Mesendoderm (in vitro differentiated cells): ENCODE data around the gene MZT1. TPM values are rescaled to one million over a fixed set of nuclear protein-coding genes. Genes with fewer than 3 reads are reported as not detected.

Experiments
- DNase-seq: peaks from one replicate; pipeline ENCODE4 v3.0.0; 2013
- H2AK5ac ChIP-seq: 2 replicates; pipeline ENCODE4 v1.6.1; 2013; ENCODE audit warnings: low read length, inconsistent platforms
- H2BK120ac ChIP-seq: 2 replicates; pipeline ENCODE4 v1.6.1; 2013; ENCODE audit warnings: low read depth, mild to moderate bottlenecking, low read length, moderate library complexity, mixed read lengths
- H2BK15ac ChIP-seq: replicated peaks from 2 replicates; pipeline ENCODE4 v1.6.1; 2013; ENCODE audit warnings: low read depth, mild to moderate bottlenecking, moderate library complexity
- H2BK5ac ChIP-seq: 2 replicates; pipeline ENCODE4 v1.6.1; 2013; ENCODE audit warnings: low read length, inconsistent platforms
- H3K18ac ChIP-seq: 2 replicates; pipeline ENCODE4 v1.6.1; 2013; ENCODE audit warnings: mild to moderate bottlenecking, low read length, mixed read lengths
- H3K23ac ChIP-seq: one replicate; pipeline ENCODE4 v1.6.1; 2013; ENCODE audit warnings: low read length
- H3K27ac ChIP-seq: 2 replicates; pipeline ENCODE4 v1.5.1; 2013; ENCODE audit warnings: low read depth, mild to moderate bottlenecking, inconsistent platforms, low read length, moderate library complexity
- H3K27me3 ChIP-seq: 2 replicates; pipeline ENCODE4 v1.6.1; 2013; ENCODE audit warnings: low read length, control low read depth, mild to moderate bottlenecking, inconsistent platforms; ENCODE audit not compliant: insufficient read depth, poor library complexity
- H3K36me3 ChIP-seq: 2 replicates; pipeline ENCODE4 v1.6.1; 2013; ENCODE audit warnings: low read length, inconsistent platforms; ENCODE audit not compliant: control insufficient read depth, insufficient read depth
- H3K4ac ChIP-seq: one replicate; pipeline ENCODE4 v1.6.1; 2013; ENCODE audit warnings: low read depth, mild to moderate bottlenecking, low read length, moderate library complexity
- H3K4me1 ChIP-seq: 2 replicates; pipeline ENCODE4 v1.6.1; 2013; ENCODE audit warnings: low read depth, low read length, inconsistent platforms; ENCODE audit not compliant: control insufficient read depth
- H3K4me2 ChIP-seq: 2 replicates; pipeline ENCODE4 v1.6.1; 2013; ENCODE audit warnings: low read length
- H3K4me3 ChIP-seq: 2 replicates; pipeline ENCODE4 v1.5.1; 2013; ENCODE audit warnings: mild to moderate bottlenecking, low read length
- H3K56ac ChIP-seq: one replicate; pipeline ENCODE4 v1.6.1; 2013; ENCODE audit warnings: low read length
- H3K79me1 ChIP-seq: 2 replicates; pipeline ENCODE4 v1.6.1; 2013; ENCODE audit warnings: low read length, inconsistent platforms
- H3K79me2 ChIP-seq: 2 replicates; pipeline ENCODE4 v1.6.1; 2013; ENCODE audit warnings: mild to moderate bottlenecking, low read length; ENCODE audit not compliant: control insufficient read depth, insufficient read depth
- H3K9ac ChIP-seq: 2 replicates; pipeline ENCODE4 v1.6.1; 2013; ENCODE audit warnings: low read length, inconsistent platforms
- H4K5ac ChIP-seq: one replicate; pipeline ENCODE4 v1.6.1; 2013; ENCODE audit warnings: low read length
- H4K8ac ChIP-seq: one replicate; pipeline ENCODE4 v1.6.1; 2013; ENCODE audit warnings: low read depth, mild to moderate bottlenecking, control low read depth, low read length, moderate library complexity
- WGBS: extraction: QIAGEN DNeasy Blood & Tissue Kit; methylation state at CpG from one replicate; pipeline ENCODE4 v1.1.7; 2013; ENCODE audit warnings: low lambda C conversion rate, missing lambda C conversion rate; ENCODE audit not compliant: insufficient coverage; ENCODE audit errors: extremely low coverage; 5-methylcytosine and 5-hydroxymethylcytosine counted together
- small RNA-seq: library from polyadenylated mRNA; stranded (forward); fragments of <200 nt; extraction: miRNeasy Mini kit (QIAGEN cat#:217004); gene quantifications from one replicate; pipeline ENCODE3, GENCODE V24; 2013; ENCODE audit not compliant: insufficient read depth

Gene MZT1

DNA sequence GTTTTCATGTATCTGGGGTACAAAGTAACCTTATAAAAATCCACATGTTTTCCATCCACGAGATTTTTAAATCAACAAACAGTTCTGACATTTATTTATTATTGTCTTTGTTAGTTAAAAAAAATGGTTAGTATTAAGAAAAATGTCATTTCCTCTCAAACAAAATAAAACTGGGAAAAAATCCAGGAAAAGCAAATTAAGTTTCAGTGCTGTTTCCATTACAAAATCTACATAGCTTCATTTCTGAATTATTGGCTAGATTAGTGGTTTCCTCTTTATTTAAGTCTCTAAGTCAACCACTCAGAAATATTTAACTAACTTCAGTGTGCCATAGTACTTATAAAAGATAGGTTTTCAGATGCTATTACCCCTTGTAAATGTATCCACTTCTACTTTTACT, 49.1 kb downstream of the MZT1 start:
- Histone ChIP-seq H3K4me1 (no peaks in the 10 kb centered on the region), H2AK5ac (no peak overlapping the region), H4K5ac (no peak overlapping the region), H3K27ac (no peak overlapping the region), H3K4me2 (no peak overlapping the region), H3K36me3 (no peaks in the 10 kb centered on the region), H3K27me3 (no peaks in the 10 kb centered on the region), H3K56ac (no peak overlapping the region), H2BK120ac (no peak overlapping the region), H3K79me1 (no peaks in the 10 kb centered on the region), H3K4me3 (no peak overlapping the region), H3K9ac (no peak overlapping the region), H2BK5ac (no peak overlapping the region), H4K8ac (no peak overlapping the region), H3K79me2 (no peaks in the 10 kb centered on the region), H3K23ac (no peak overlapping the region), H2BK15ac (no peak overlapping the region), H3K4ac (no peak overlapping the region), H3K18ac (no peak overlapping the region)
- no peak for DNase-seq
- WGBS: no CpG with 5 or more reads among the region's 1 CpG

GRCh38 chr13:72677431-72677830, 50.0 kb downstream of the MZT1 start:
- Histone ChIP-seq H3K23ac (no peak overlapping the region), H2AK5ac (no peak overlapping the region), H3K79me2 (no peaks in the 10 kb centered on the region)

DNA sequence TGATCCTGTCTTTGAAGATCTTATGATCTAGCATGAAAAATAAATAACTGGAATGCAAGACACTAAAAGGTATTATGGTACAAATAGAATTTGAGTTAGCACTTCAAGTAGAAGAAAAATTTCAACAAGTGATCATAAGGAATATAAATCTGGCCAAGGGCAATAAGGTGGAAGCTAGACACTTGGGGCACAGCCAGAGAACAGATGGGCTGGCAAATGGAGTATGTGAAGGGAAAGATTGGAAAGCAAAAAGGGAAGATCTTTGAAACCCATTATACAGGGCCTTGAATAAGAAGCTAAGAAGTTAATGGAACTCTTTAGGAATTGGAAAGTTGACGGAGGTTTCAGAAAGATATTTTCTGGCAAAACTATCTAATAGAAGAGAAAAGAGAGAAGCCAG, 61.0 kb downstream of the MZT1 start:
- no peaks in the 10 kb centered on the region for H3K4me1 ChIP-seq
- WGBS: no CpG with 5 or more reads among the region's 1 CpG
- no peak overlapping the region for H2BK5ac ChIP-seq
- H3K18ac ChIP-seq: no peak overlapping the region
- no peak overlapping the region for H4K8ac ChIP-seq
- H3K79me1 ChIP-seq: no peaks in the 10 kb centered on the region
- no peak for DNase-seq
- H3K56ac ChIP-seq: no peak overlapping the region
- H3K9ac ChIP-seq: no peak overlapping the region
- H2BK15ac ChIP-seq: no peak overlapping the region
- no peak overlapping the region for H3K27ac ChIP-seq
- H4K5ac ChIP-seq: no peak overlapping the region
- H3K27me3 ChIP-seq: no peaks in the 10 kb centered on the region
- H3K36me3 ChIP-seq: no peaks in the 10 kb centered on the region
- H3K4me2 ChIP-seq: no peak overlapping the region
- H3K23ac ChIP-seq: no peak overlapping the region
- H3K4me3 ChIP-seq: no peak overlapping the region
- H2BK120ac ChIP-seq: no peak overlapping the region
- no peaks in the 10 kb centered on the region for H3K79me2 ChIP-seq
- no peak overlapping the region for H2AK5ac ChIP-seq
- no peak overlapping the region for H3K4ac ChIP-seq

More at GRCh38 chr13:72677431-72677830, 50.0 kb downstream of the MZT1 start:
- Histone ChIP-seq H3K56ac (no peak overlapping the region), H3K27me3 (no peaks in the 10 kb centered on the region), H4K5ac (no peak overlapping the region), H3K4ac (no peak overlapping the region), H3K18ac (no peak overlapping the region), H4K8ac (no peak overlapping the region), H2BK15ac (no peak overlapping the region), H3K4me3 (no peak overlapping the region), H2BK120ac (no peak overlapping the region), H3K79me1 (no peaks in the 10 kb centered on the region), H3K4me1 (no peaks in the 10 kb centered on the region), H2BK5ac (no peak overlapping the region), H3K9ac (no peak overlapping the region), H3K27ac (no peak overlapping the region), H3K36me3 (no peaks in the 10 kb centered on the region), H3K4me2 (no peak overlapping the region)
- no peak for DNase-seq

- no peak overlapping the region for H2AK5ac ChIP-seq
Measured at GRCh38 chr13:72662548-72662947, 64.9 kb downstream of the MZT1 start.

More at GRCh38 chr13:72662548-72662947, 64.9 kb downstream of the MZT1 start:
- Histone ChIP-seq H3K27ac (no peak overlapping the region), H3K36me3 (no peaks in the 10 kb centered on the region), H3K9ac (no peak overlapping the region), H3K4me1 (no peaks in the 10 kb centered on the region), H3K4ac (no peak overlapping the region), H4K5ac (no peak overlapping the region), H3K23ac (no peak overlapping the region), H2BK5ac (no peak overlapping the region), H3K4me3 (no peak overlapping the region), H3K18ac (no peak overlapping the region), H3K79me2 (no peaks in the 10 kb centered on the region), H3K4me2 (no peak overlapping the region), H2BK120ac (no peak overlapping the region), H3K79me1 (no peaks in the 10 kb centered on the region), H4K8ac (no peak overlapping the region), H2BK15ac (no peak overlapping the region), H3K56ac (no peak overlapping the region), H3K27me3 (no peaks in the 10 kb centered on the region)
- DNase-seq: no peak

Small RNAs within 50 kb of the gene (small RNA-seq; reads per million reads assigned to genes)
- not detected for gene RNU6-80P
